B cell (primary cell): Measurements from ENCODE around the gene THAP2. TPM values are rescaled to one million over a fixed set of nuclear protein-coding genes. Genes with fewer than 3 reads are reported as not detected.
A peak's percentile ranks its signal among the peaks of the same experiment; 100 is the strongest.

Experiments
- ATAC-seq: fragments of 200-7000 bp; cut with Tn5 transposase; one replicate; pipeline ENCODE4 v1.10.0; 2021; ENCODE audit warnings: low read depth, mild to moderate bottlenecking, moderate number of reproducible peaks, moderate library complexity
- CTCF ChIA-PET: fragments of 350-600 bp; sonication (Branson Sonifier 250); formaldehyde crosslinking; loops from one replicate; lab custom pipeline; 2021; ENCODE audit warnings: antibody characterized with exemption, inconsistent platforms; lab: Charles Lee
- POLR2A ChIA-PET: fragments of 350-600 bp; sonication (Branson Sonifier 250); formaldehyde crosslinking; loops from one replicate; lab custom pipeline; 2021; ENCODE audit warnings: antibody characterized with exemption; lab: Charles Lee
- DNase-seq: peaks from one replicate; pipeline ENCODE4 v3.0.0; 2013
- H2AFZ ChIP-seq: 2 replicates; pipeline ENCODE4 v1.6.1; 2012; ENCODE audit warnings: mild to moderate bottlenecking, low read depth, low read length; ENCODE audit not compliant: insufficient read depth, poor library complexity, severe bottlenecking
- H3K27ac ChIP-seq, 2 donors: 1 replicate in 1 of 2; 2 replicates in 1 of 2; pipeline ENCODE4 v1.5.1; 2012 to 2013; ENCODE audit warnings: low read length in 2 of 2, mild to moderate bottlenecking in 2 of 2, moderate library complexity in 1 of 2
- H3K27me3 ChIP-seq, 4 experiments: fragments of 200-600 bp in 1 of 4; sonication (generic) in 1 of 4; replicated peaks in 1 of 4; 1 replicate in 2 of 4; 2 replicates in 2 of 4; pipeline versions ENCODE4 v1.6.1 to v1.7.0; 2013 to 2016; ENCODE audit warnings: low read length in 3 of 4, mild to moderate bottlenecking in 2 of 4, mixed read lengths in 1 of 4, moderate library complexity in 1 of 4; ENCODE audit not compliant: insufficient read depth in 4 of 4, control insufficient read depth in 3 of 4; ENCODE audit errors: control extremely low read depth in 1 of 4
- H3K36me3 ChIP-seq, 2 experiments: replicated peaks in 1 of 2; 1 replicate in 1 of 2; 2 replicates in 1 of 2; pipeline versions ENCODE4 v1.6.1 to v1.7.1; 2013; ENCODE audit warnings: low read length in 1 of 2; ENCODE audit not compliant: insufficient read depth in 2 of 2, control insufficient read depth in 1 of 2; ENCODE audit errors: control extremely low read depth in 1 of 2, extremely low read depth in 1 of 2
- H3K4me1 ChIP-seq, 2 donors: fragments of 200-600 bp in 1 of 2; sonication (generic) in 1 of 2; 1 replicate in 1 of 2; 2 replicates in 1 of 2; pipeline versions ENCODE4 v1.5.1 to v1.6.1; 2013 to 2017; ENCODE audit warnings: low read length in 2 of 2; ENCODE audit not compliant: control insufficient read depth in 2 of 2, insufficient read depth in 2 of 2
- H3K4me2 ChIP-seq: replicated peaks from 2 replicates; pipeline ENCODE3; 2012; ENCODE audit warnings: mild to moderate bottlenecking, low read depth, low read length; ENCODE audit not compliant: poor library complexity, severe bottlenecking
- H3K4me3 ChIP-seq, 5 experiments: fragments of 200-600 bp in 1 of 5; sonication (generic) in 1 of 5; 1 replicate in 3 of 5; 2 replicates in 2 of 5; pipeline versions ENCODE4 v1.5.1 to v1.7.0; 2011 to 2016; ENCODE audit warnings: low read length in 4 of 5, mild to moderate bottlenecking in 4 of 5, low read depth in 2 of 5, control low read depth in 1 of 5, moderate library complexity in 1 of 5; ENCODE audit not compliant: insufficient read depth in 1 of 5; ENCODE audit errors: control extremely low read depth in 1 of 5, extremely low read depth in 1 of 5
- H3K79me2 ChIP-seq: fragments of 200-600 bp; sonication (generic); one replicate; pipeline ENCODE4 v1.6.0; 2016; ENCODE audit warnings: low read length; ENCODE audit not compliant: control insufficient read depth, insufficient read depth
- H3K9ac ChIP-seq: fragments of 200-600 bp; sonication (generic); 2 replicates; pipeline ENCODE4 v1.6.1; 2017; ENCODE audit warnings: mild to moderate bottlenecking, low read length, moderate library complexity
- H3K9me3 ChIP-seq, 3 donors: one replicate each; pipeline versions ENCODE4 v1.6.1 to v1.7.1; 2013; ENCODE audit warnings: low read length in 2 of 3; ENCODE audit not compliant: control insufficient read depth in 2 of 3, insufficient read depth in 1 of 3; ENCODE audit errors: control extremely low read depth in 1 of 3
- H4K20me1 ChIP-seq: 2 replicates; pipeline ENCODE4 v1.6.0; 2012; ENCODE audit warnings: mild to moderate bottlenecking, low read length; ENCODE audit not compliant: insufficient read depth, control insufficient read depth, poor library complexity, severe bottlenecking
- H3K27ac Mint-ChIP-seq: one replicate; pipeline ENCODE4 v1.8.0; 2021; ENCODE audit warnings: mixed read lengths
- H3K27me3 Mint-ChIP-seq: one replicate; pipeline ENCODE4 v1.8.0; 2021; ENCODE audit warnings: mixed read lengths
- H3K4me1 Mint-ChIP-seq: one replicate; pipeline ENCODE4 v1.8.0; 2021; ENCODE audit warnings: mixed read lengths
- H3K4me3 Mint-ChIP-seq: one replicate; pipeline ENCODE4 v1.8.0; 2021; ENCODE audit warnings: mixed read lengths
- H3K9me3 Mint-ChIP-seq: one replicate; pipeline ENCODE4 v1.8.0; 2022; ENCODE audit warnings: mixed read lengths; ENCODE audit not compliant: insufficient read depth
- CTCF ChIP-seq: fragments of 200-600 bp; IDR thresholded peaks from one replicate; pipeline ENCODE4 v1.8.0; 2022; ENCODE audit warnings: antibody characterized with exemption, mild to moderate bottlenecking
- EZH2 ChIP-seq: IDR thresholded peaks from 2 replicates; pipeline ENCODE4 v1.6.1; 2012; ENCODE audit warnings: borderline replicate concordance, low read depth, mild to moderate bottlenecking, moderate library complexity, low read length; ENCODE audit not compliant: insufficient read depth, poor library complexity, severe bottlenecking
- WGBS: methylation state at CpG from one replicate; pipeline ENCODE4 v1.1.5; 2013; ENCODE audit warnings: missing lambda C conversion rate; ENCODE audit not compliant: insufficient coverage; 5-methylcytosine and 5-hydroxymethylcytosine counted together
- intact Hi-C: fragments of 100-400 bp; cut with micrococcal nuclease; formaldehyde crosslinking; loops from one replicate; pipeline ENCODE4 v1.10.0; 2022
- polyA plus RNA-seq: library from polyadenylated mRNA; depleted of rRNA; stranded (reverse); fragments of >200 nt; gene quantifications from 2 replicates; pipeline ENCODE4 v1.2.3, GENCODE V29; 2012
- total RNA-seq, 2 donors: library from RNA; stranded (reverse); fragments of 120-200 nt in 1 of 2; gene quantifications; 1 replicate in 1 of 2; 2 replicates in 1 of 2; pipeline versions ENCODE4 v1.2.3 to v1.2.4, GENCODE V29; 2013 to 2022

Gene THAP2
- total and polyA plus RNA-seq, 2 donors (not counting 1 experiment from before 2014, with no cell fraction given) = 11.6 to 13.2 TPM

- WGBS = 57% methylated on average over 1 of the region's 1 CpG
These were observed 30.2 kb downstream of the THAP2 start for GRCh38 chr12:71694099-71694820.

More at GRCh38 chr12:71694099-71694820, 30.2 kb downstream of the THAP2 start:
- Histone ChIP-seq H3K79me2 (peaks cover 65% of the 10 kb centered on the region), H4K20me1 (no peaks in the 10 kb centered on the region), H3K27me3 (no peaks in the 10 kb centered on the region), H3K27ac (peak overlapping the region; percentile 86 to 95), H3K4me2 (peak overlapping the region; percentile 75), H3K4me3 (peak overlapping the region in 4 of 5 experiments; percentile 10 to 34 (median 25)), H3K36me3 (peaks cover 5 to 27% of the 10 kb centered on the region in 2 experiments), H3K4me1 (peaks cover 72 to 76% of the 10 kb centered on the region in 2 donors), H3K9me3 (peaks cover 0 to 2% (median 1%) of the 10 kb centered on the region in 3 donors), H3K9ac (peak overlapping the region; percentile 48), H2AFZ (peak overlapping the region; percentile 57)
- peak overlapping the region; percentile 88 for H3K27ac Mint-ChIP-seq
- POLR2A ChIA-PET = interaction anchor here (1.3 kb wide), 1 partner anchor 31 kb away, joined by 3 read pairs; the partner anchor contains the start of gene ZFC3H1
- H3K4me3 Mint-ChIP-seq = peak overlapping the region; percentile 72
- CTCF ChIA-PET = interaction anchor here (0.9 to 1.6 kb wide), 4 partner anchors 10 to 58 kb away, joined by 3 to 5 read pairs (median 4); partner anchors contain the start of gene ZFC3H1
- peaks cover 69% of the 10 kb centered on the region for H3K4me1 Mint-ChIP-seq
- ATAC-seq = peak; percentile 84
- H3K27me3 Mint-ChIP-seq = no peaks in the 10 kb centered on the region
- TF ChIP-seq EZH2 = no peak
- TF ChIP-seq CTCF = no peak
- intact Hi-C loops = loop anchor here (1.0 to 2.0 kb wide), 2 partner anchors 8 to 53 kb away; partner anchors contain the start of gene TMEM19
- DNase-seq = peak; percentile 73
- no peaks in the 10 kb centered on the region for H3K9me3 Mint-ChIP-seq
